Natural killer cell (primary cell): Measurements from ENCODE around the gene ERFL. TPM values are rescaled to one million over a fixed set of nuclear protein-coding genes. Genes with fewer than 3 reads are reported as not detected.

ENCODE experiments used
- ATAC-seq, 3 donors: fragments of 150-1000 bp in 2 of 3; fragments of 200-7000 bp in 1 of 3; cut with Tn5 transposase; 1 replicate in 1 of 3; 2 replicates in 2 of 3; pipeline ENCODE4 v1.10.0; 2021; ENCODE audit warnings: mild to moderate bottlenecking in 2 of 3, moderate library complexity in 2 of 3
- DNase-seq, 2 donors: peaks; one replicate each; pipeline versions ENCODE4 v3.0.0 to v3.0.0-alpha.2; 2013 to 2021; ENCODE audit warnings: mixed read lengths in 1 of 2
- H3K27ac ChIP-seq: one replicate; pipeline ENCODE4 v1.5.1; 2013; ENCODE audit warnings: mild to moderate bottlenecking, low read length
- H3K27me3 ChIP-seq: one replicate; pipeline ENCODE4 v1.6.1; 2013; ENCODE audit warnings: low read length; ENCODE audit not compliant: control insufficient read depth, insufficient read depth
- H3K36me3 ChIP-seq: one replicate; pipeline ENCODE4 v1.6.1; 2013; ENCODE audit warnings: low read length; ENCODE audit not compliant: control insufficient read depth, insufficient read depth
- H3K4me1 ChIP-seq: one replicate; pipeline ENCODE4 v1.6.1; 2013; ENCODE audit warnings: low read length; ENCODE audit not compliant: control insufficient read depth, insufficient read depth
- H3K4me3 ChIP-seq: one replicate; pipeline ENCODE4 v1.5.1; 2013; ENCODE audit warnings: low read length
- H3K9me3 ChIP-seq: one replicate; pipeline ENCODE4 v1.6.1; 2013; ENCODE audit warnings: low read length; ENCODE audit not compliant: control insufficient read depth, insufficient read depth
- H3K27ac Mint-ChIP-seq, 2 donors: one replicate each; pipeline ENCODE4 v1.8.0; 2022; ENCODE audit warnings: mild to moderate bottlenecking in 2 of 2, mixed read lengths in 2 of 2, moderate library complexity in 1 of 2
- H3K27me3 Mint-ChIP-seq, 2 donors: one replicate each; pipeline ENCODE4 v1.8.0; 2022; ENCODE audit warnings: low read depth in 2 of 2, mixed read lengths in 2 of 2
- H3K36me3 Mint-ChIP-seq: one replicate; pipeline ENCODE4 v1.8.0; 2022; ENCODE audit warnings: mixed read lengths
- H3K4me1 Mint-ChIP-seq, 2 donors: one replicate each; pipeline ENCODE4 v1.8.0; 2022; ENCODE audit warnings: mixed read lengths in 2 of 2
- H3K4me3 Mint-ChIP-seq: one replicate; pipeline ENCODE4 v1.8.0; 2022; ENCODE audit warnings: mild to moderate bottlenecking, moderate library complexity, mixed read lengths
- H3K9me3 Mint-ChIP-seq, 2 donors: one replicate each; pipeline ENCODE4 v1.8.0; 2022; ENCODE audit warnings: mixed read lengths in 2 of 2
- WGBS: methylation state at CpG from one replicate; pipeline ENCODE4 v1.1.7; 2013; ENCODE audit warnings: missing lambda C conversion rate; ENCODE audit not compliant: insufficient coverage; 5-methylcytosine and 5-hydroxymethylcytosine counted together
- intact Hi-C: fragments of 100-400 bp; cut with micrococcal nuclease; formaldehyde crosslinking; loops from one replicate; pipeline ENCODE4 v1.14.2; 2022
- total RNA-seq, 4 donors: library from RNA; stranded (reverse); fragments of 120-200 nt in 1 of 4; gene quantifications; one replicate each; pipeline versions ENCODE4 v1.2.3 to v1.2.4, GENCODE V29; 2013 to 2022
- TF ChIP-seq, protein P1 (sequence below): fragments of 200-600 bp; IDR thresholded peaks from one replicate; pipeline ENCODE4 v1.8.0; 2022; ENCODE audit warnings: antibody characterized with exemption

ERFL gene
- total RNA-seq, 3 donors from 2014 or later (not counting 1 experiment from before 2014, with no cell fraction given) = 1.1 to 2.1 (median 1.5) TPM

DNA sequence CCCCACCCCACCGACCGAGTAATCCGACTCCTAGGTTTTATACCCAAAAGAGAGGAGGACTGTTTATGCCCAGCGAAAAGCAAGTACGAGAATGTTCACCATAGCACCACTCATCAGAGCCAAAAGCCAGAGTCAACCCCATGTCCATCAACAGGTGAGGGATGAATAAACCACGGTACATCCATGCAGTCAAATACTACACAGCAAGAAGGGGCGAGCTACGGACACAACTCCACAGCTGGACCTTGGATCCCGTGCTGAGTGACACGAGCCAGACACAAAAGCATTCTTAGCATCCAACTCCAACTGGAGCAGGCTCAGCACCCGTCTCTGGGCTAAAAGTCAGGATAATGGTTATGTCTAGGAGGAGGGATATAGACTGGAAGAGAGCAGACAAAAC is 43.1 kb upstream of the ERFL start:
- no peak overlapping the region for H3K4me3 ChIP-seq
- H3K27ac ChIP-seq = no peak overlapping the region
- H3K4me1 ChIP-seq = peaks cover 5% of the 10 kb centered on the region
- DNase-seq (no peak), ATAC-seq (no peak)
- Mint-ChIP-seq H3K27ac (no peak overlapping the region), H3K4me1 (peaks cover 0 to 6% of the 10 kb centered on the region in 2 donors), H3K9me3 (no peaks in the 10 kb centered on the region), H3K36me3 (no peaks in the 10 kb centered on the region), H3K4me3 (no peak overlapping the region), H3K27me3 (peaks cover 0 to 4% of the 10 kb centered on the region in 2 donors)
- no peaks in the 10 kb centered on the region for H3K9me3 ChIP-seq
- intact Hi-C loops = no loop called here
- no peaks in the 10 kb centered on the region for H3K27me3 ChIP-seq
- TF ChIP-seq, protein P1, sequence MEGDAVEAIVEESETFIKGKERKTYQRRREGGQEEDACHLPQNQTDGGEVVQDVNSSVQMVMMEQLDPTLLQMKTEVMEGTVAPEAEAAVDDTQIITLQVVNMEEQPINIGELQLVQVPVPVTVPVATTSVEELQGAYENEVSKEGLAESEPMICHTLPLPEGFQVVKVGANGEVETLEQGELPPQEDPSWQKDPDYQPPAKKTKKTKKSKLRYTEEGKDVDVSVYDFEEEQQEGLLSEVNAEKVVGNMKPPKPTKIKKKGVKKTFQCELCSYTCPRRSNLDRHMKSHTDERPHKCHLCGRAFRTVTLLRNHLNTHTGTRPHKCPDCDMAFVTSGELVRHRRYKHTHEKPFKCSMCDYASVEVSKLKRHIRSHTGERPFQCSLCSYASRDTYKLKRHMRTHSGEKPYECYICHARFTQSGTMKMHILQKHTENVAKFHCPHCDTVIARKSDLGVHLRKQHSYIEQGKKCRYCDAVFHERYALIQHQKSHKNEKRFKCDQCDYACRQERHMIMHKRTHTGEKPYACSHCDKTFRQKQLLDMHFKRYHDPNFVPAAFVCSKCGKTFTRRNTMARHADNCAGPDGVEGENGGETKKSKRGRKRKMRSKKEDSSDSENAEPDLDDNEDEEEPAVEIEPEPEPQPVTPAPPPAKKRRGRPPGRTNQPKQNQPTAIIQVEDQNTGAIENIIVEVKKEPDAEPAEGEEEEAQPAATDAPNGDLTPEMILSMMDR = no peak
- WGBS = 94% methylated on average over 11 of the region's 11 CpGs
- no peaks in the 10 kb centered on the region for H3K36me3 ChIP-seq

DNA sequence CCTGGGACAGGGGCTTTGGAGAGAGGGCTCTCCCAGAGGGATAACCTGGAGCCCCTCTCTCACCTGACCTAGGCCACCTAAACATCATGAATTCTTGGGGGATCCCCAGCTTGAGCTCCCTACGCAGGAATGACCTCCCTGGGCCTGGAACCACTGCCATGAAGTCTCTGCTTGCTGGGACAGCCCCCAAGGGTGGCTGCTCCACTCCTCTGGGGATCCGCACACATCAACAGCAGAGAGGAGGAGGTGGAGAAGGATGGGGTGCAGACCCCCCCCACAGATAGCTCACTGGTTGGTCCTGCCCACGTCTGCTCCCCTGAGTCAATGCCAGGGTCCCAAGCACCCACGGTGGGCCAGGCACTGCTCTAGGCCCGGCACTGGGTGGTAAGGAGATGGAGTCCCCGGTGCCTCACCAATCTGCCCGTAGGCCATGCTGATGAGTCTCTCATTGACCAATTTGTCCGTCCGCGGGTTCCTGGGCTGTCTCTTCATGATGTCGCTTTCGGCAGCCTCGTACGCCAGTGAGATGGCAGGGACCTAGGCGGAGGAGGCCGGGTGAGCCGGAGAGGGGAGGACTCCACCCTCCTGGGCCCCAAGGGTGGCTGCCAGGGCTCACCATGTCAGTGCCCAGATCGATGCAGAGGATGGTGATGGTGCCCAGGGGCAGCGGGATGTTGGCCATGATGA is 41.7 kb upstream of the ERFL start:
- no peaks in the 10 kb centered on the region for H3K36me3 ChIP-seq
- Mint-ChIP-seq H3K27me3 (peaks cover 0 to 4% of the 10 kb centered on the region in 2 donors), H3K4me1 (peaks cover 0 to 6% of the 10 kb centered on the region in 2 donors), H3K36me3 (no peaks in the 10 kb centered on the region), H3K4me3 (no peak overlapping the region), H3K9me3 (no peaks in the 10 kb centered on the region), H3K27ac (no peak overlapping the region)
- H3K27ac ChIP-seq = no peak overlapping the region
- H3K4me3 ChIP-seq = no peak overlapping the region
- no peaks in the 10 kb centered on the region for H3K9me3 ChIP-seq
- no peak for ATAC-seq
- intact Hi-C loops = no loop called here
- H3K4me1 ChIP-seq = peaks cover 5% of the 10 kb centered on the region
- no peak for DNase-seq
- TF ChIP-seq, protein P1 = no peak
- H3K27me3 ChIP-seq = no peaks in the 10 kb centered on the region
- 96% methylated on average over 19 of the region's 19 CpGs for WGBS

DNA sequence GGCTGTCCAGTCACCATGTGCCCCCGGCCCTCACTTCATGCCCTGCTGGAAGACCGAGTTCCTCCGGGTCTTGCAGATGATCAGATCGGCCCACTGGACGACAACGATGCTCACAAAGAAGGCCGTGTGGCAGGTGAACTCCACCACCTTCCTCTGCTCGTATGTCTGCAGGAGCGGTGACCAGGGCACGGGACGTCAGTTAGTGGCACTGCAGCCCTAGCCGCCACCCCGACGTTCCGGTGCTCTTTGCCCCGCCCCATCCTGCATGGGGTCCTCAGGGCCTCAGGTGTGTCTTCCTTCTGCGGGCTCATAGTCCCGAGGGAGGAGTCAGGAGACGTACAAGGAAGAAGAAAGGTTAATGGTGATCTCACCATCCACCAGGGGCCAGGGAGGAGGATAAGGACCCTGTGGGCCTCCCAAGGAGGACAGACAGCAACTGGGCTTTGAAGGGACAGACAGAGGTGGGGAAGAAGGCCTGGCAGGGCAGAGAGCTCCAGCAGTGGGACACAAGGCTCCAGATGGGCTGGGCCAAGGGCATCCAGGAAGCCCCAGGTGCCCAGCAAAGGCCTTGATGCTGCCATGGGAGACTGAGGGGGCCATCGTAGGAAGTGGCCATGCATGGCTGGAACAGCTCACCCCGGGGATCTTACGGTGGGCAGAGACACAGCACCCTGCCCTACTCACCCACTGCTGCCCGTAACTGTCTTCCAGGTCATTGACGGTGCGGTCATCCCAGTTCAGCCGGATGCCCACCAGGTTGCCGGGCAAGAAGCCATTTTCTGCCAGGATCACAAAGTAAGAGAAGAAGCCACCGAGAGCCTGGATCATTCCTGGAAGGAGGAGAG is 40.7 kb upstream of the ERFL start:
- H3K36me3 Mint-ChIP-seq = no peaks in the 10 kb centered on the region
- no peaks in the 10 kb centered on the region for H3K9me3 Mint-ChIP-seq
- ATAC-seq (no peak), DNase-seq (no peak)
- H3K27me3 Mint-ChIP-seq = peaks cover 0 to 4% of the 10 kb centered on the region in 2 donors
- H3K4me3 Mint-ChIP-seq = no peak overlapping the region
- Histone ChIP-seq H3K4me3 (no peak overlapping the region), H3K4me1 (peaks cover 5% of the 10 kb centered on the region), H3K36me3 (no peaks in the 10 kb centered on the region), H3K27me3 (no peaks in the 10 kb centered on the region), H3K27ac (no peak overlapping the region), H3K9me3 (no peaks in the 10 kb centered on the region)
- TF ChIP-seq, protein P1 = no peak
- 94% methylated on average over 28 of the region's 28 CpGs for WGBS
- peaks cover 0 to 6% of the 10 kb centered on the region in 2 donors for H3K4me1 Mint-ChIP-seq
- H3K27ac Mint-ChIP-seq = no peak overlapping the region
- intact Hi-C loops = no loop called here
